HCT116 (cell line): ENCODE results near the gene FAM72C. TPM values are rescaled to one million over a fixed set of nuclear protein-coding genes. Genes with fewer than 3 reads are reported as not detected.
"Not testable (repeated sequence)": the region's sequence is repeated elsewhere in the genome, so short reads cannot be mapped to it uniquely, and the experiment has no call there.

Source experiments
- ATAC-seq: fragments of 200-7000 bp; cut with Tn5 transposase; 2 replicates; pipeline ENCODE4 v1.9.1; 2020; ENCODE audit warnings: mild to moderate bottlenecking, moderate library complexity
- BruUV-seq: library from RNA; stranded (reverse); fragments of 400-500 nt; replicated peaks from 2 replicates; lab custom pipeline; 2021; lab: Mats Ljungman, UMichigan
- CTCF ChIA-PET: fragments of 300-600 bp; sonication (Branson Sonifier 250); formaldehyde crosslinking; loops from one replicate; lab custom pipeline; 2021; ENCODE audit warnings: antibody characterized with exemption; lab: Charles Lee
- POLR2A ChIA-PET: fragments of 300-600, 350-600 bp; sonication (Branson Sonifier 250); formaldehyde crosslinking; loops from one replicate; lab custom pipeline; 2021; ENCODE audit warnings: antibody characterized with exemption; lab: Charles Lee
- RAD21 ChIA-PET, 2 experiments: fragments of 300-600 bp; sonication (Branson Sonifier 250); formaldehyde crosslinking; loops; one replicate each; lab custom pipeline; 2023; ENCODE audit warnings: low total read pairs in 2 of 2; ENCODE audit not compliant: uncharacterized antibody in 2 of 2, unreplicated experiment in 2 of 2, low non-redundant PET in 1 of 2; lab: Charles Lee
- DNase-seq: peaks from one replicate; pipeline ENCODE4 v3.0.0-alpha.2; 2010; ENCODE audit warnings: low read depth, low spot score
- H2AFZ ChIP-seq: fragments of 200-600 bp; shearing (Covaris generic), sonication (generic); 2 replicates; pipeline ENCODE4 v1.6.1; 2017; ENCODE audit warnings: low read depth, mixed run types, mixed read lengths, antibody characterized with exemption, low read length; ENCODE audit not compliant: poor library complexity, severe bottlenecking
- H3K27ac ChIP-seq: 2 replicates; pipeline ENCODE4 v1.5.1; 2012; ENCODE audit warnings: low read depth, low read length
- H3K27me3 ChIP-seq: fragments of 200-600 bp; sonication (generic); 2 replicates; pipeline ENCODE4 v1.6.1; 2016; ENCODE audit warnings: mixed run types, low read length, mixed read lengths; ENCODE audit not compliant: insufficient read depth
- H3K36me3 ChIP-seq, 2 experiments: fragments of 200-500 bp in 1 of 2; fragments of 200-600 bp in 1 of 2; sonication (Bioruptor generic) in 1 of 2; sonication (generic) in 1 of 2; 2 replicates each; pipeline versions ENCODE4 v1.5.1 to v1.6.1; 2014 to 2016; ENCODE audit warnings: low read length in 2 of 2, inconsistent platforms in 1 of 2, mixed read lengths in 1 of 2, mixed run types in 1 of 2; ENCODE audit not compliant: insufficient read depth in 2 of 2, control insufficient read depth in 1 of 2
- H3K4me1 ChIP-seq, 2 experiments: fragments of 200-600 bp in 1 of 2; sonication (generic) in 1 of 2; 2 replicates each; pipeline versions ENCODE4 v1.5.1 to v1.6.1; 2012 to 2017; ENCODE audit warnings: low read length in 2 of 2, inconsistent platforms in 1 of 2, mild to moderate bottlenecking in 1 of 2, mixed read lengths in 1 of 2, mixed run types in 1 of 2, moderate library complexity in 1 of 2; ENCODE audit not compliant: insufficient read depth in 2 of 2, control insufficient read depth in 1 of 2
- H3K4me2 ChIP-seq: fragments of 200-600 bp; sonication (generic); 2 replicates; pipeline ENCODE4 v1.6.1; 2017; ENCODE audit warnings: mixed run types, low read length, mixed read lengths
- H3K4me3 ChIP-seq, 2 experiments: fragments of 200-600 bp in 1 of 2; sonication (generic) in 1 of 2; replicated peaks in 1 of 2; 2 replicates each; pipeline ENCODE4 v1.5.1; 2011 to 2016; ENCODE audit warnings: low read length in 2 of 2, control low read depth in 1 of 2, low read depth in 1 of 2, mild to moderate bottlenecking in 1 of 2, mixed read lengths in 1 of 2, mixed run types in 1 of 2
- H3K79me2 ChIP-seq: fragments of 200-600 bp; sonication (generic); 2 replicates; pipeline ENCODE4 v1.6.1; 2017; ENCODE audit warnings: mild to moderate bottlenecking, mixed run types, low read length, moderate library complexity, mixed read lengths; ENCODE audit not compliant: insufficient read depth
- H3K9ac ChIP-seq: fragments of 200-600 bp; sonication (generic); 2 replicates; pipeline ENCODE4 v1.6.1; 2016; ENCODE audit warnings: low read length, mixed read lengths
- H3K9me2 ChIP-seq: fragments of 200-600 bp; sonication (generic), shearing (Covaris generic); 2 replicates; pipeline ENCODE4 v1.6.1; 2017; ENCODE audit warnings: mixed run types, mild to moderate bottlenecking, moderate library complexity; ENCODE audit not compliant: insufficient read depth
- H3K9me3 ChIP-seq, 2 experiments: fragments of 200-500 bp in 1 of 2; fragments of 200-600 bp in 1 of 2; sonication (Bioruptor generic) in 1 of 2; sonication (generic) in 1 of 2; 2 replicates each; pipeline ENCODE4 v1.6.1; 2014 to 2017; ENCODE audit warnings: low read length in 2 of 2, mixed read lengths in 2 of 2, inconsistent platforms in 1 of 2, low read depth in 1 of 2, mild to moderate bottlenecking in 1 of 2, mixed run types in 1 of 2, moderate library complexity in 1 of 2; ENCODE audit not compliant: control insufficient read depth in 1 of 2, insufficient read depth in 1 of 2
- H4K20me1 ChIP-seq: fragments of 200-600 bp; sonication (generic), shearing (Covaris generic); 2 replicates; pipeline ENCODE4 v1.6.1; 2017; ENCODE audit warnings: mixed run types, mild to moderate bottlenecking, moderate library complexity; ENCODE audit not compliant: insufficient read depth
- intact Hi-C: fragments of 100-400 bp; cut with micrococcal nuclease; formaldehyde crosslinking; loops from 2 replicates; pipeline ENCODE4 v1.10.0; 2022
- total RNA-seq: library from RNA; stranded (reverse); gene quantifications from one replicate; pipeline ENCODE4 v1.2.1, GENCODE V29; 2021; ENCODE audit not compliant: unreplicated experiment

The FAM72C gene
- total RNA-seq, 1 experiment from 2014 or later: 9.5 TPM

DNA sequence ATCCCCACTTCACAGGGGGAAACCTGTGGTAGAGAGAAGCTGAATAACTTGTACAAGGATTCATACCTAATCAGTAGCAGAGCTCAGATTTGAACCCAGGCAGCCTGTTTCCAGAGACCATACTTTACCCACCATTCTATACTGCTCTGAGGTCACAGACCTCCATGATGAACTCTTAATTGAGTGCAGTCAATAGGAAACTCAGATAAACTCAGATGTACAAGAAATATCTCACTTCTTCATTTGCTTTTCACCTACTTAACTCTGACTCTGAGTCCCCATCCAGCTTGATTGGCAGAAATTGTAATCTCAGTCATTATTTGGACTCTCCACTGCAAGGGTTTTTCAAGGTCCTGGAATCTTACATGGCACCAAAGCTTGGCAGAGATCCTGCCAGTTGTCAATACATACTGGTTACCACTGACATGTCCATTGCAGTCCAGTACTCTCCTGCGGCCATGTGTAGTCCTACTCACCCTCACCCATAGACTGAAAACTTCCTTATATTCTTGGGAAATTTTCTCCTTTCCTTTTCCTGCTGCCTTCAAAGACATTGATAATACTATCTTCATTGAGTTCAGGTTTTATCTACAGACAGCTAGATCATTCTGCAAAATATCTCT, 29.4 kb downstream of the FAM72C start:
- RAD21 ChIA-PET, H3K4me1 ChIP-seq, BruUV-seq, H4K20me1 ChIP-seq, H3K9ac ChIP-seq, H3K79me2 ChIP-seq, ATAC-seq, H2AFZ ChIP-seq, intact Hi-C loops, H3K9me3 ChIP-seq, CTCF ChIA-PET, H3K4me2 ChIP-seq, DNase-seq, H3K36me3 ChIP-seq, H3K27me3 ChIP-seq, H3K9me2 ChIP-seq, H3K4me3 ChIP-seq, POLR2A ChIA-PET, H3K27ac ChIP-seq: not testable (repeated sequence)

- DNase-seq, CTCF ChIA-PET: not testable (repeated sequence)
These were observed 32.1 kb downstream of the FAM72C start for GRCh38 chr1:143939666-143940065.

DNA sequence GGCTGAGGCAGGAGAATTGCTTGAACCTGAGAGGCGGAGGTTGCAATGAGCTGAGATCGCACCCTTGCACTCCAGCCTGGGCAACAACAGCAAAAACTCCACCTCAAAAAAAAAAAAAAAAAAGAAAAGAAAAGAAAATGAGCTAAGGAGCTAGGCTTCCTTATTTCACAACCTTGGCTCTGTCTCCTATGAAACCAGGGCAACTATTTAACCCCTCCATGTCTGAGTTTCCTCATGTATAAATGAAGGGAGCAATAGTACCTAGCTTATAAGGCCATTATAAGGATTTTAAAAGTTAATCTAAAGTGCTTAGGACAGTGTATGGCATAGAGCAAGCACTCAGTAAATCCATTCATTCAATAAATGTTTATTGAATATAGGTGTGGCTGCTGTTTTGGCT, 32.9 kb downstream of the FAM72C start:
- BruUV-seq, H2AFZ ChIP-seq, H3K9ac ChIP-seq, ATAC-seq, H3K4me1 ChIP-seq, H3K36me3 ChIP-seq, H3K4me2 ChIP-seq, H3K27ac ChIP-seq, H3K9me2 ChIP-seq, CTCF ChIA-PET, H3K27me3 ChIP-seq, H3K4me3 ChIP-seq, POLR2A ChIA-PET, H3K9me3 ChIP-seq, intact Hi-C loops, H4K20me1 ChIP-seq, DNase-seq, RAD21 ChIA-PET, H3K79me2 ChIP-seq: not testable (repeated sequence)

More at GRCh38 chr1:143939666-143940065, 32.1 kb downstream of the FAM72C start:
- H4K20me1 ChIP-seq, H3K36me3 ChIP-seq, H3K9me3 ChIP-seq, ATAC-seq, H3K27ac ChIP-seq, intact Hi-C loops, H3K9ac ChIP-seq, H3K9me2 ChIP-seq, RAD21 ChIA-PET, H3K79me2 ChIP-seq, POLR2A ChIA-PET, H2AFZ ChIP-seq, H3K27me3 ChIP-seq, BruUV-seq, H3K4me1 ChIP-seq, H3K4me2 ChIP-seq, H3K4me3 ChIP-seq: not testable (repeated sequence)
